ENCODE measurements around the gene BMP8B. TPM values are rescaled to one million over a fixed set of nuclear protein-coding genes. Genes with fewer than 3 reads are reported as not detected.
"Not testable (repeated sequence)": the region's sequence is repeated elsewhere in the genome, so short reads cannot be mapped to it uniquely, and the experiment has no call there.

The BMP8B gene
- total RNA-seq, 1 experiment from 2014 or later, result 0.42 TPM

- H3K79me1 ChIP-seq (ENCODE audit: insufficient read depth, low read depth, low read length, poor library complexity, severe bottlenecking), result no peaks in the 10 kb centered on the region
- no peak overlapping the region for H3K27ac ChIP-seq (ENCODE audit: insufficient read length, low read depth, low read length)
- no peak overlapping the region for H3K27ac Mint-ChIP-seq
- DNase-seq, result no peak
- no peak overlapping the region for H2AK5ac ChIP-seq (ENCODE audit: insufficient read length, low read length)
- no peaks in the 10 kb centered on the region for H4K20me1 ChIP-seq (ENCODE audit: control insufficient read depth, insufficient read depth, insufficient read length)
- H3K23ac ChIP-seq (ENCODE audit: insufficient read length, low read depth, low read length), result no peak overlapping the region
- no peak overlapping the region for H3T11ph ChIP-seq (ENCODE audit: low read length)
- WGBS (ENCODE audit: extremely low coverage, insufficient read length, low lambda C conversion rate), result no CpG with 5 or more reads among the region's 51 CpGs
- no peak overlapping the region for H3K56ac ChIP-seq (ENCODE audit: insufficient read length, low read depth, low read length)
- no peak overlapping the region for H3K14ac ChIP-seq (ENCODE audit: insufficient read depth, low read length)
- peaks cover 79% of the 10 kb centered on the region for H3K27me3 Mint-ChIP-seq (ENCODE audit: low read depth)
- H3K4ac ChIP-seq (ENCODE audit: low read depth, low read length), result no peak overlapping the region
- H3K79me2 ChIP-seq (ENCODE audit: insufficient read depth, low read length), result no peaks in the 10 kb centered on the region
- H3K27me3 ChIP-seq (ENCODE audit: insufficient read depth, low read length), result peaks cover 23% of the 10 kb centered on the region; the same call in 1 of the 2 replicates
- no peak overlapping the region for H4K5ac ChIP-seq (ENCODE audit: insufficient read length, low read depth, low read length)
- no peaks in the 10 kb centered on the region for H3K4me1 ChIP-seq (ENCODE audit: insufficient read depth, low read length)
- H3K4me2 ChIP-seq (ENCODE audit: insufficient read depth, insufficient read length, low read length), result peak overlapping the region; percentile 43
- H2BK15ac ChIP-seq (ENCODE audit: low read depth, low read length), result no peak overlapping the region
- peak overlapping the region; percentile 21 to 48; a peak in 2 of 5 replicates for H3K4me3 Mint-ChIP-seq
- H3K23me2 ChIP-seq (ENCODE audit: insufficient read length, low read depth, low read length, poor library complexity, severe bottlenecking), result peaks cover 3% of the 10 kb centered on the region
- no peak overlapping the region for H4K91ac ChIP-seq (ENCODE audit: insufficient read length, low read depth, low read length)
- no peak overlapping the region for H2BK120ac ChIP-seq (ENCODE audit: low read depth, low read length, poor library complexity, severe bottlenecking)
- no peak overlapping the region for H4K8ac ChIP-seq (replicated peaks; ENCODE audit: insufficient read length, low read depth, low read length)
- no peaks in the 10 kb centered on the region; a peak in 1 of 5 replicates for H3K9me3 Mint-ChIP-seq
- no peak overlapping the region for H3K9ac ChIP-seq (ENCODE audit: extremely low read depth, insufficient read length, low read length)
- no peak overlapping the region for H2BK20ac ChIP-seq (ENCODE audit: low read depth, low read length, poor library complexity, severe bottlenecking)
- H2AFZ ChIP-seq (ENCODE audit: low read length), result no peak overlapping the region
- H3K36me3 Mint-ChIP-seq (ENCODE audit: insufficient read depth in 1 of 3, low read depth in 3 of 3), result peaks cover 0 to 1% (median 0%) of the 10 kb centered on the region in 3 experiments; a peak in 1 of 7 replicates
- H3K9me3 ChIP-seq (ENCODE audit: control insufficient read depth, low read depth, low read length), result no peaks in the 10 kb centered on the region
- H3K4me1 Mint-ChIP-seq, result peaks cover 4% of the 10 kb centered on the region in 2 experiments; a peak in 3 of 4 replicates
- no peak overlapping the region for H2BK5ac ChIP-seq (ENCODE audit: insufficient read length, low read length)
- no peak for TF ChIP-seq CTCF (conservative IDR thresholded peaks at IDR 0.05)
- no peak overlapping the region for H3K18ac ChIP-seq (ENCODE audit: insufficient read length, low read depth, low read length)
- no peak overlapping the region for H2BK12ac ChIP-seq (ENCODE audit: insufficient read length, low read depth, low read length)
Measured at GRCh38 chr1:39788426-39788757, 273 bp downstream of the BMP8B start.

- not testable (repeated sequence) for H2BK120ac ChIP-seq (ENCODE audit: low read depth, low read length, poor library complexity, severe bottlenecking); H4K20me1 ChIP-seq (ENCODE audit: control insufficient read depth, insufficient read depth, insufficient read length); H3K14ac ChIP-seq (ENCODE audit: insufficient read depth, low read length); H3K4me2 ChIP-seq (ENCODE audit: insufficient read depth, insufficient read length, low read length); H3K23me2 ChIP-seq (ENCODE audit: insufficient read length, low read depth, low read length, poor library complexity, severe bottlenecking); H3K4me1 ChIP-seq (ENCODE audit: insufficient read depth, low read length); H3K9ac ChIP-seq (ENCODE audit: extremely low read depth, insufficient read length, low read length); H3K56ac ChIP-seq (ENCODE audit: insufficient read length, low read depth, low read length); H2AFZ ChIP-seq (ENCODE audit: low read length); H3K18ac ChIP-seq (ENCODE audit: insufficient read length, low read depth, low read length); H3K27ac Mint-ChIP-seq; H3K4me1 Mint-ChIP-seq; H3K79me2 ChIP-seq (ENCODE audit: insufficient read depth, low read length); H4K8ac ChIP-seq (replicated peaks; ENCODE audit: insufficient read length, low read depth, low read length); H2BK15ac ChIP-seq (ENCODE audit: low read depth, low read length); H4K91ac ChIP-seq (ENCODE audit: insufficient read length, low read depth, low read length); H2BK12ac ChIP-seq (ENCODE audit: insufficient read length, low read depth, low read length); H4K5ac ChIP-seq (ENCODE audit: insufficient read length, low read depth, low read length); H2AK5ac ChIP-seq (ENCODE audit: insufficient read length, low read length); H3K27ac ChIP-seq (ENCODE audit: insufficient read length, low read depth, low read length); H2BK5ac ChIP-seq (ENCODE audit: insufficient read length, low read length); H3K9me3 Mint-ChIP-seq; H3K36me3 Mint-ChIP-seq (ENCODE audit: insufficient read depth in 1 of 3, low read depth in 3 of 3); H2BK20ac ChIP-seq (ENCODE audit: low read depth, low read length, poor library complexity, severe bottlenecking); H3T11ph ChIP-seq (ENCODE audit: low read length); H3K9me3 ChIP-seq (ENCODE audit: control insufficient read depth, low read depth, low read length); H3K4ac ChIP-seq (ENCODE audit: low read depth, low read length); DNase-seq; H3K23ac ChIP-seq (ENCODE audit: insufficient read length, low read depth, low read length); H3K79me1 ChIP-seq (ENCODE audit: insufficient read depth, low read depth, low read length, poor library complexity, severe bottlenecking)
- H3K4me3 Mint-ChIP-seq, result peak overlapping the region; percentile 37 to 74; a peak in 2 of 5 replicates
- H3K27me3 Mint-ChIP-seq (ENCODE audit: low read depth), result peaks cover 79% of the 10 kb centered on the region
- peaks cover 23% of the 10 kb centered on the region; the same call in 1 of the 2 replicates for H3K27me3 ChIP-seq (ENCODE audit: insufficient read depth, low read length)
- WGBS (ENCODE audit: extremely low coverage, insufficient read length, low lambda C conversion rate), result no CpG with 5 or more reads among the region's 55 CpGs
Measured at GRCh38 chr1:39787964-39788363, 701 bp downstream of the BMP8B start.

Data from H9 (cell line).